Mesodermal cell (in vitro differentiated cells): ENCODE results near the gene OTUD4.
A peak's percentile ranks its signal among the peaks of the same experiment; 100 is the strongest.

Experiments used
- H3K27ac ChIP-seq: 2 replicates; pipeline ENCODE4 v1.7.0; 2013; ENCODE audit warnings: mild to moderate bottlenecking, low read depth, low read length, moderate library complexity; ENCODE audit not compliant: severe bottlenecking
- H3K36me3 ChIP-seq: 2 replicates; pipeline ENCODE4 v1.7.1; 2013; ENCODE audit warnings: mild to moderate bottlenecking, low read length, moderate library complexity; ENCODE audit not compliant: control insufficient read depth, insufficient read depth
- H3K4me1 ChIP-seq: one replicate; pipeline ENCODE4 v1.7.1; 2013; ENCODE audit warnings: mild to moderate bottlenecking, low read length; ENCODE audit not compliant: insufficient read depth, control insufficient read depth, poor library complexity, severe bottlenecking
- H3K4me3 ChIP-seq: 2 replicates; pipeline ENCODE4 v1.7.0; 2013; ENCODE audit warnings: low read length, control low read depth, mild to moderate bottlenecking; ENCODE audit not compliant: insufficient read depth, poor library complexity, severe bottlenecking; ENCODE audit errors: extremely low read depth
- H3K9me3 ChIP-seq: 2 replicates; pipeline ENCODE4 v1.7.1; 2013; ENCODE audit warnings: mild to moderate bottlenecking, low read length, moderate library complexity; ENCODE audit not compliant: control insufficient read depth
- WGBS, 2 experiments: methylation state at CpG; one replicate each; pipeline ENCODE4 v1.1.5; 2013; ENCODE audit warnings: missing lambda C conversion rate in 2 of 2; ENCODE audit not compliant: insufficient coverage in 2 of 2; 5-methylcytosine and 5-hydroxymethylcytosine counted together

OTUD4 gene

GRCh38 chr4:145125396-145125795, 55.0 kb downstream of the OTUD4 start:
- no peak overlapping the region for H3K4me3 ChIP-seq
- H3K27ac ChIP-seq = no peak overlapping the region
- H3K9me3 ChIP-seq = no peaks in the 10 kb centered on the region
- H3K36me3 ChIP-seq = peaks cover 60% of the 10 kb centered on the region
- no CpG with 5 or more reads among the region's 2 CpGs for WGBS, 2 experiments
- H3K4me1 ChIP-seq = no peaks in the 10 kb centered on the region

DNA sequence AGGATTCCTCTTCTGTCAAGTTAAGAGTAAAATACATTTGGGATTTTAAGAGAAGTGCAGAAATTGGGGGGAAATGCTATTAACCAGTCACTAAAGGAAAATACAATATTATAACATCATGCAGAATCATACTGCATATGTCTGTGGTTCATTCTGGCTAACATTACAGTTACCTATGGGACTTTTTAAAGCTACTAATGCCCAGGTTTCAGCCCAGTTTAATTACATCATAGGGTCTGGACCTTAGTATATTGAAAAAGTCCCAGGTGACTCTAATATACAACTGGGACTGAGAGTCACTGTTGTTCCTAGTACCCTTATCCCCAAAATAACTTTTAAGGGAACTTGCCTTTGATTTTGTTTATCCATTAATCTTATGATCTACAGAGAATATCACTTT, 72.3 kb downstream of the OTUD4 start:
- Histone ChIP-seq H3K4me1 (no peaks in the 10 kb centered on the region), H3K4me3 (no peak overlapping the region), H3K27ac (no peak overlapping the region), H3K36me3 (peaks cover 77% of the 10 kb centered on the region), H3K9me3 (no peaks in the 10 kb centered on the region)

GRCh38 chr4:145107126-145107525, 73.3 kb downstream of the OTUD4 start:
- H3K4me1 ChIP-seq = no peaks in the 10 kb centered on the region
- H3K9me3 ChIP-seq = no peaks in the 10 kb centered on the region
- H3K36me3 ChIP-seq = peaks cover 71% of the 10 kb centered on the region
- no peak overlapping the region for H3K27ac ChIP-seq
- H3K4me3 ChIP-seq = no peak overlapping the region
- 86 to 100% methylated on average over 1 of the region's 2 CpGs for WGBS, 2 experiments

- H3K4me3 ChIP-seq = no peak overlapping the region
- peaks cover 38% of the 10 kb centered on the region for H3K36me3 ChIP-seq
- no peaks in the 10 kb centered on the region for H3K9me3 ChIP-seq
- 100% methylated on average over 2 of the region's 3 CpGs; no CpG with 5 or more reads in 1 of the 2 experiments for WGBS, 2 experiments
- peaks cover 8% of the 10 kb centered on the region for H3K4me1 ChIP-seq
- H3K27ac ChIP-seq = no peak overlapping the region
Observed at GRCh38 chr4:145103496-145103895, 76.9 kb downstream of the OTUD4 start.

GRCh38 chr4:145102619-145103018, 77.8 kb downstream of the OTUD4 start:
- H3K4me3 ChIP-seq = no peak overlapping the region
- H3K9me3 ChIP-seq = no peaks in the 10 kb centered on the region
- WGBS, 2 experiments = 85 to 97% methylated on average over 2 of the region's 2 CpGs
- peaks cover 30% of the 10 kb centered on the region for H3K36me3 ChIP-seq
- peaks cover 8% of the 10 kb centered on the region for H3K4me1 ChIP-seq
- H3K27ac ChIP-seq = no peak overlapping the region

DNA sequence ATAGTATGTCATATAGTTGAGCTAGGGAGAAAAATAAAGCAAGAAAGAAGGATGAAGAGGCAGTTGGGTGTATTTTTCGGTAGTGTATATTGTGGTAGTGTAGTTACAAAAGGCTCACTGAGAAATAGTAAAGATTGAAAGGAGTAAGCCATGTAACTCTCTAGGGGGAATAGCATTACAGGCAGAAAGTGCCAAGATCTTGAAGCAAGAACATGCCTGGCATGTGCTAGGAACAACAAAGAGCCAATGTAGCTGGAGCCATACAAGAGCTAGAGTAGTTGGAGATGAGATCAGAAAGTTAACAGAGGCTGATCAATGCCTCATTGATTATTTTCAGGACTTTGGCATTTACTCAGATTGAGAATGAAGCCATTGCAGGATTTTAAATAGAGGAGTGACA, 79.3 kb downstream of the OTUD4 start:
- Histone ChIP-seq H3K27ac (no peak overlapping the region), H3K4me3 (no peak overlapping the region), H3K4me1 (peaks cover 14% of the 10 kb centered on the region), H3K36me3 (peaks cover 17% of the 10 kb centered on the region), H3K9me3 (no peaks in the 10 kb centered on the region)
- 94 to 100% methylated on average over 1 of the region's 1 CpG for WGBS, 2 experiments

- WGBS, 2 experiments = 85% methylated on average over 2 of the region's 5 CpGs; no CpG with 5 or more reads in 1 of the 2 experiments
- no peaks in the 10 kb centered on the region for H3K9me3 ChIP-seq
- H3K36me3 ChIP-seq = peaks cover 23% of the 10 kb centered on the region
- H3K4me1 ChIP-seq = peaks cover 14% of the 10 kb centered on the region
- peak overlapping the region; percentile 92 for H3K4me3 ChIP-seq
- no peak overlapping the region for H3K27ac ChIP-seq
Observed at GRCh38 chr4:145099653-145100052, 80.7 kb downstream of the OTUD4 start.

- peak overlapping the region; percentile 92 for H3K4me3 ChIP-seq
- peaks cover 14% of the 10 kb centered on the region for H3K4me1 ChIP-seq
- 0% methylated on average over 6 of the region's 9 CpGs for WGBS, 2 experiments
- peaks cover 28% of the 10 kb centered on the region for H3K36me3 ChIP-seq
- peaks cover 6% of the 10 kb centered on the region for H3K9me3 ChIP-seq
- peak overlapping the region; percentile 96 for H3K27ac ChIP-seq
Observed at GRCh38 chr4:145098675-145099037, 81.7 kb downstream of the OTUD4 start.

DNA sequence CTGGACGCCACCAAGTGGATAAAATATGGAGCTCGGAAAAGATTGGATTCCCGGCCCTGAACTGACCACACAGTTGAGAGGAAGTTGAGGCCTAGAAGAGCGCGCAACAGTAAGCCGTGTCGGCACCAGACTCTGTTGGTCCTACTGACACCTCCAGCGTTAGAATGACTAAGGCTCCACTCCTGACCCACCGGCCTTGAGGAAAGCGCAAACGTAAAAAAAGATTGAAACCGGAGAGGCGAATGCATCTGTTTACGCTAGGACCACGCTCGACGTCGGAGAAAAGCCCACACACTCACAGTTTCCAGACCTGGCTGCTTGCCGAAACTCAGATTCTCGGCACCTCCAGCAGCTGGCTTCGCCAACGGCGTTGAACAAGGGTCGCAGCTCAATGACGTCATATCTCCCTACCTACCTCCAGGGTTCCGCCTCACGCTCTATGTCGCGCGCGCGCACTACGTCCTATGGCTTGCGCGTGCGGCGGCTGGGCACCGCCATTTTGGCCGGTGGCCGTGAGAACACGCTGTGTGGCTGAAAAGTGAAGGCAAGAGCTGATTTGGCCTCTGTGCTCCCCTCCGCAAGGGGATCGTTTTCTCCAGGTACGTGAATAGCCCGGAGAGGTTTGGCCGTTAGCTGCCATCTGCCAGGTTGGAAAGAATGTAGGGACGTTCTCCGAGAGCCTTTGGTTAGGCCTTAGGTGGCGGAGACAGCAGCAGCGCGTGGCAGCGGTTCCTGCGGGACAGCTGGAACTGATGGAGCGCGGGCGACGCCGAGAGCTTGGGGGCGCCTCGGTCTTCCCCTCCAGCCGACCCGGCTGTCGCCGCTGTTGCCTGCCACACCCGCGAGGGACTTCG, 82.3 kb downstream of the OTUD4 start, which contains the start of the genes ABCE1 and ANAPC10:
TSS of gene ABCE1 (plus strand) at position 491 of the 854 bp plus-strand sequence. CDS start 6,102 bp downstream, outside the sequence.
TSS of gene ANAPC10 (minus strand) at position 376 of the 854 bp plus-strand sequence. CDS start 2,097 bp downstream, outside the sequence.
- H3K36me3 ChIP-seq = peaks cover 26% of the 10 kb centered on the region
- peaks cover 6% of the 10 kb centered on the region for H3K9me3 ChIP-seq
- peak within 1 kb of the TSS; percentile 96 for H3K27ac ChIP-seq
- peaks cover 14% of the 10 kb centered on the region for H3K4me1 ChIP-seq
- peak within 1 kb of the TSS; percentile 92 for H3K4me3 ChIP-seq
- 0% methylated on average over 49 to 61 of the region's 67 CpGs for WGBS, 2 experiments

GRCh38 chr4:145097331-145097820, 83.0 kb downstream of the OTUD4 start:
- Histone ChIP-seq H3K4me1 (peaks cover 14% of the 10 kb centered on the region), H3K36me3 (peaks cover 31% of the 10 kb centered on the region), H3K9me3 (peaks cover 6% of the 10 kb centered on the region), H3K4me3 (peak overlapping the region; percentile 92), H3K27ac (peak overlapping the region; percentile 96)
- WGBS, 2 experiments = 0 to 29% methylated on average over 2 to 3 of the region's 10 CpGs

DNA sequence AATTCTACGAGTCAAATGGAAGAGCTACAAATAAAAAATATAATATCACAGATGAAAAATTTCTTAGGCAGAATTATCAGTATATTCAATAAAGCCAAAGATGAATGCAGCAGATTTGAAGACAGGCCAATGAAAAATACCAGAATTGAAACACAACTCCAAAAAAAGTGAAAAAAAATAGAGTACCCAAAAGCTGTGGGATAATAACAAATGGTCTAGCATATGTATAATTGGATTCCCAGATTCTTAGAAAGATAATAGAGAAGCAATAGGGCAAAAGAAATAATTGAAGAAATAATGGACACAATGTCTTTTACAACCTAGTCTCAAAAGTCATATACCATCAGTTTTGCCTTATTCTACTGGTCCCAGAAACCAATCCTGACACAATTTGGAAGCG, 86.8 kb downstream of the OTUD4 start:
- Histone ChIP-seq H3K9me3 (peaks cover 6% of the 10 kb centered on the region), H3K4me1 (peaks cover 6% of the 10 kb centered on the region), H3K4me3 (no peak overlapping the region), H3K36me3 (peaks cover 62% of the 10 kb centered on the region), H3K27ac (no peak overlapping the region)
- no CpG with 5 or more reads among the region's 2 CpGs for WGBS, 2 experiments
